GM18526 (cell line): ENCODE data around the gene OTULINL.

Source experiments
- POLR2A ChIP-seq: IDR thresholded peaks from 3 replicates; pipeline ENCODE4 v1.6.1; 2011; ENCODE audit not compliant: insufficient read length; ENCODE audit errors: extremely low read depth

Gene OTULINL

GRCh38 chr5:14614490-14614889 is 32.9 kb downstream of the OTULINL start:
- no peak for TF ChIP-seq POLR2A

- TF ChIP-seq POLR2A, result no peak
These were observed 33.8 kb downstream of the OTULINL start for GRCh38 chr5:14615365-14615764.

GRCh38 chr5:14617441-14617840 is 35.8 kb downstream of the OTULINL start:
- TF ChIP-seq POLR2A, result no peak

- no peak for TF ChIP-seq POLR2A
These were observed 45.7 kb downstream of the OTULINL start for GRCh38 chr5:14627270-14627669.

GRCh38 chr5:14628346-14628745 is 46.8 kb downstream of the OTULINL start:
- no peak for TF ChIP-seq POLR2A

- TF ChIP-seq POLR2A, result no peak
These were observed 49.1 kb downstream of the OTULINL start for GRCh38 chr5:14630671-14631070.

- no peak for TF ChIP-seq POLR2A
These were observed 54.1 kb downstream of the OTULINL start for GRCh38 chr5:14635656-14636055.

- no peak for TF ChIP-seq POLR2A
These were observed 59.2 kb downstream of the OTULINL start for GRCh38 chr5:14640765-14641164.

- TF ChIP-seq POLR2A, result no peak
These were observed 63.1 kb downstream of the OTULINL start for GRCh38 chr5:14644623-14645237.

GRCh38 chr5:14650052-14650451 is 68.5 kb downstream of the OTULINL start:
- no peak for TF ChIP-seq POLR2A

- no peak for TF ChIP-seq POLR2A
These were observed 73.7 kb downstream of the OTULINL start for GRCh38 chr5:14655146-14655741.

GRCh38 chr5:14656898-14657297 is 75.3 kb downstream of the OTULINL start:
- no peak for TF ChIP-seq POLR2A

- TF ChIP-seq POLR2A, result no peak
These were observed 78.4 kb downstream of the OTULINL start for GRCh38 chr5:14659821-14660607.

- TF ChIP-seq POLR2A, result no peak
These were observed 79.2 kb downstream of the OTULINL start for GRCh38 chr5:14660833-14661232.
